Small intestine (tissue), 7 donors: ENCODE measurements around the gene BLVRB. TPM values are rescaled to one million over a fixed set of nuclear protein-coding genes. Genes with fewer than 3 reads are reported as not detected.
"Not testable (repeated sequence)": the region's sequence is repeated elsewhere in the genome, so short reads cannot be mapped to it uniquely, and the experiment has no call there.

Experiments
- DNase-seq, 2 donors: peaks; one replicate each; pipeline versions ENCODE4 v3.0.0 to v3.0.0-alpha.2; 2013
- FAIRE-seq: peaks from 2 replicates; lab custom pipeline; 2012; peaks lifted over from hg19 to GRCh38; lab: Jason Lieb, UNC
- H3K27ac ChIP-seq, 3 donors: one replicate each; pipeline ENCODE4 v1.5.1; 2013; ENCODE audit warnings: low read length in 2 of 3, mild to moderate bottlenecking in 2 of 3, control low read depth in 1 of 3, inconsistent platforms in 1 of 3, low read depth in 1 of 3, moderate library complexity in 1 of 3
- H3K27me3 ChIP-seq, 3 donors: one replicate each; pipeline ENCODE4 v1.6.1; 2013; ENCODE audit warnings: low read length in 3 of 3, inconsistent platforms in 1 of 3; ENCODE audit not compliant: control insufficient read depth in 3 of 3, insufficient read depth in 3 of 3
- H3K36me3 ChIP-seq, 3 donors: one replicate each; pipeline ENCODE4 v1.6.1; 2013; ENCODE audit warnings: low read length in 3 of 3, inconsistent platforms in 1 of 3, low read depth in 1 of 3, mild to moderate bottlenecking in 1 of 3, moderate library complexity in 1 of 3; ENCODE audit not compliant: control insufficient read depth in 3 of 3, insufficient read depth in 2 of 3
- H3K4me1 ChIP-seq, 3 donors: one replicate each; pipeline ENCODE4 v1.6.1; 2013; ENCODE audit warnings: low read length in 2 of 3, inconsistent platforms in 1 of 3, low read depth in 1 of 3, mild to moderate bottlenecking in 1 of 3, moderate library complexity in 1 of 3; ENCODE audit not compliant: control insufficient read depth in 3 of 3, insufficient read depth in 2 of 3
- H3K4me3 ChIP-seq, 3 donors: one replicate each; pipeline ENCODE4 v1.5.1; 2013; ENCODE audit warnings: low read length in 3 of 3, control low read depth in 1 of 3, inconsistent platforms in 1 of 3, low read depth in 1 of 3, mild to moderate bottlenecking in 1 of 3, moderate library complexity in 1 of 3
- H3K9me3 ChIP-seq, 2 donors: one replicate each; pipeline ENCODE4 v1.6.1; 2013; ENCODE audit warnings: low read depth in 1 of 2, low read length in 1 of 2; ENCODE audit not compliant: control insufficient read depth in 2 of 2, insufficient read depth in 1 of 2
- WGBS, 3 donors: extraction: QIAGEN DNeasy Blood & Tissue Kit; methylation state at CpG; one replicate each; pipeline ENCODE4 v1.1.7; 2013; 5-methylcytosine and 5-hydroxymethylcytosine counted together
- polyA plus RNA-seq, 4 donors: library from polyadenylated mRNA; stranded (reverse) in 3 of 4; unstranded in 1 of 4; fragments of 200-250 nt in 3 of 4; fragments of 120-200 nt in 1 of 4; gene quantifications; one replicate each; pipeline versions ENCODE4 v1.2.1 to v1.2.3, GENCODE V29; 2013
- donor health status: healthy with polysubstance abuse.
- donor health status: control.
- donor health status: control.
- donor health status: Bipolar disorder and iron deficiency.
- donor health status: healthy.

The BLVRB gene
- polyA plus RNA-seq, 4 donors: 101 to 206 (median 201) TPM

DNA sequence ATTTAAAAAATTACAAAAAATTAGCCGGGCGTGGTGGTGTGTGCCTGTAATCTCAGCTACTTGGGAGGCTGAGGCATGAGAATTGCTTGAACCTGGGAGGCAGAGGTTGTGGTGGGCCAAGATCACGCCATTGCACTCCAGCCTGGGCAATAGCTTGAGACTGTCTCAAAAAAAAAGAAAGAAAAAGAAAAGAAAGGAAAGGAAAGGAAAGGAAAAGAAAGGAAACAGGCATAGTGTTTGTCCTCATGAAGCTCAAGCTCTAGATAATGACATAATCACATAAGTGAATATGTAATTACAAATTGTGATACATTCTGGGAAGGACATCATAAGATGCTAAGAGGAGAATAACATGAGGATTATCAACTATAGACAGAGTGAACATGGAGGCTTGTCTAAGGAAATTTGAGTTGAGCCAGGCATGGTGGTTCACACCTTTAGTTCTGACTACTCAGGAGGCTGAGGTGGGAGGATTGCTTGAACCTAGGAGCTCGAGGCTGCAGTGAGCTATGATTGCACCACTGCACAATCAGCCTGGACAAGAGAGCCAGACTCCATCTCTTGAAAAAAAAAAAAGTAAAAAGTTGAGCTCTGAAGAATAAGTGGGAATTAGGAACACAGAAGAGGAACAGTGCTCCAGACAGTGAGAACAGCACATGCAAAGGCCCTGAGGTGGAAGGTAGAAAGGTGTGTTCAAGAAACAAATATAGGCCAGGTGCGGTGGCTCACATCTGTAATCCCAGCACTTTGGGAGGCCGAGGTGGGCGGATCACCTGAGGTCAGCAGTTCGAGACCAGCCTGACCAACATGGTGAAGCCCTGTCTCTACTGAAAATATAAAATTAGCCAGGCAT lies 35.4 kb upstream of the BLVRB start:
- WGBS, 3 donors: 79 to 82% (median 80%) methylated on average over 8 of the region's 8 CpGs
- FAIRE-seq: not testable (repeated sequence)

DNA sequence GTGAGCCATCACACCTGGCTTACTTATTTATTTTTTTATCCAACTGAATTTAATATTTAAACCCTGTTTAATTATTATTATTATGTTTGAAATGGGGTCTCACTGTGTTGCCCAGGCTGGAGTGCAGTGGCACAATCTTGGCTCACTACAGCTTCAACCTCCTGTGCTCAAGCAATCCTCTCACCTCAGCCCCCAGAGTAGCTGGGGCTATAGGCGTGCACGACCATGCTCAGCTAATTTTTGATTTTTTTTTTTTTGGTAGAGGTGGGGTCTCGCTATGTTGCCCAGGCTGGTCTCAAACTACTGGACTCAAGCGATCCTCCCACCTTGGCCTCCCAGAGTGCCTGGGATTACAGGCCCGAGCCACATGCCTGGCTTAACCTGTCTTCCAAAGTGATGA lies 33.8 kb upstream of the BLVRB start:
- 88 to 92% (median 90%) methylated on average over 5 of the region's 5 CpGs for WGBS, 3 donors
- Histone ChIP-seq H3K4me3 (no peak overlapping the region), H3K36me3 (no peaks in the 10 kb centered on the region), H3K9me3 (no peaks in the 10 kb centered on the region), H3K27me3 (peaks cover 0 to 3% (median 0%) of the 10 kb centered on the region in 3 donors), H3K4me1 (no peaks in the 10 kb centered on the region), H3K27ac (no peak overlapping the region)
- FAIRE-seq (no peak), DNase-seq (no peak)

More for the DNA sequence above, 35.4 kb upstream of the BLVRB start:
- H3K4me3 ChIP-seq, DNase-seq, H3K27ac ChIP-seq, H3K36me3 ChIP-seq, H3K9me3 ChIP-seq, H3K27me3 ChIP-seq, H3K4me1 ChIP-seq: not testable (repeated sequence)

DNA sequence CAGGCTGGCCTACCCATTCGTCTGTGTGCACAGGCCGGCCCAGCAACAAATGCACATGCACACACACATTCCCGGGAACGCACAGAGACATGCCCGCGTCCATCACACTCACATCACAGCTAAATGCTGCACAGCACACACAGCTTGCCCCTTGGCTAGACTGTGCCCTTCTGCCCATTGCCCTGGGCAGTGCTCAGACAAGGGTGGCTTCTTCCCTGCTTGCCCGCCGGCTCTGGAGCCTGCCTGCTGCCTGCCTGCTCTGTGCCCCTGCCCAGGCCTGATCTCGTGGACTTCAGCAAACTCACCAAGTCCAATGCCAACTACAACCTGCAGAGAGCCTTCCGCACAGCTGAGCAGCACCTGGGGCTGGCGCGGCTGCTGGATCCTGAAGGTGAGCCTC lies 31.7 kb upstream of the BLVRB start:
- DNase-seq: no peak
- H3K27me3 ChIP-seq: peaks cover 0 to 3% (median 3%) of the 10 kb centered on the region in 3 donors
- H3K36me3 ChIP-seq: no peaks in the 10 kb centered on the region
- WGBS, 3 donors: 86 to 90% (median 88%) methylated on average over 12 of the region's 12 CpGs
- H3K9me3 ChIP-seq: peaks cover 0 to 12% of the 10 kb centered on the region in 2 donors
- H3K4me3 ChIP-seq: no peak overlapping the region
- H3K27ac ChIP-seq: no peak overlapping the region
- FAIRE-seq: no peak
- no peaks in the 10 kb centered on the region for H3K4me1 ChIP-seq

GRCh38 chr19:40494191-40494838 lies 28.8 kb upstream of the BLVRB start:
- H3K4me3 ChIP-seq: no peak overlapping the region
- 70 to 79% (median 74%) methylated on average over 1 of the region's 1 CpG for WGBS, 3 donors

GRCh38 chr19:40493778-40494177 lies 28.2 kb upstream of the BLVRB start:
- Histone ChIP-seq H3K27me3 (peaks cover 0 to 11% (median 3%) of the 10 kb centered on the region in 3 donors), H3K36me3 (no peaks in the 10 kb centered on the region), H3K4me3 (no peak overlapping the region), H3K27ac (no peak overlapping the region), H3K9me3 (peaks cover 0 to 20% of the 10 kb centered on the region in 2 donors), H3K4me1 (no peaks in the 10 kb centered on the region)
- no peak for FAIRE-seq
- WGBS, 3 donors: 6 to 43% (median 23%) methylated on average over 4 of the region's 4 CpGs
- no peak for DNase-seq

More at GRCh38 chr19:40494191-40494838, 28.8 kb upstream of the BLVRB start:
- DNase-seq: no peak
- H3K27me3 ChIP-seq: peaks cover 0 to 6% (median 3%) of the 10 kb centered on the region in 3 donors
- no peaks in the 10 kb centered on the region for H3K36me3 ChIP-seq
- no peaks in the 10 kb centered on the region for H3K4me1 ChIP-seq
- H3K27ac ChIP-seq: no peak overlapping the region
- FAIRE-seq: no peak
- peaks cover 0 to 17% of the 10 kb centered on the region in 2 donors for H3K9me3 ChIP-seq

DNA sequence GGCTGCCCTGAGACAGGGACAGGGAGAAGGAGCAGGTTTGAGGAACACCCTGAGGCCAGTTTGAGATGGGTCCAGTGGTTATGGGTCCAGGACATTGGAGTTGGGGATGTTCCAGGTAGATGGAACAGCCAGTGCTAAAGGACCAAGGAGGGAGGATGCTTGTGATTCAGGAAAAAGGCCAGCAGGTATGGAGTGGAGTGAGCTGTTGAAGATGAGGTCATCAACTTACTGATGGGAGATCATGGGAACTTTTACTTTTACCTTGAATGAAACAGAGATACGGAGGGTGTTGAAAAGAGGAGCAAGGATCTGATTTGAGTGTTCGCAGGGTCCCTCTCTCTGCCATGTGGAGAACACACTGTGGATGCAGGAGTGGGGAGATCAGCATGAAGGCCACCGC lies 26.7 kb upstream of the BLVRB start:
- no peak for DNase-seq
- H3K27ac ChIP-seq: no peak overlapping the region
- peaks cover 0 to 20% of the 10 kb centered on the region in 2 donors for H3K9me3 ChIP-seq
- 84 to 94% (median 91%) methylated on average over 2 to 3 of the region's 3 CpGs for WGBS, 3 donors
- H3K36me3 ChIP-seq: no peaks in the 10 kb centered on the region
- no peaks in the 10 kb centered on the region for H3K4me1 ChIP-seq
- FAIRE-seq: no peak
- H3K4me3 ChIP-seq: no peak overlapping the region
- H3K27me3 ChIP-seq: peaks cover 0 to 22% (median 3%) of the 10 kb centered on the region in 3 donors

DNA sequence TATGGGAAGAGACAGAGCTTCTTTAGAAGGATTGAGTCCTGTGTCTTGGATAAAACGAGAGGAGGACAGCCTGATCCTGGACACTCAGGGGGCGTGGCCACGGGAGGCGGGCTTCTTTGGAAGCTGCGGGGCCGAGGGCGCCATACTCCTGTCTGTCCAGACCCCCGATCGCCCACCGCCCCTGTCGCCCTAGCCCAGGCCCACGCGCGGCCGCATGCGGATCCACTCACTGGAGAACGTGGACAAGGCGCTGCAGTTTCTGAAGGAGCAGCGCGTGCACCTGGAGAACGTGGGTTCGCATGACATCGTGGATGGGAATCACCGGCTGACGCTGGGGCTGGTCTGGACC lies 24.3 kb upstream of the BLVRB start:
- no peak for FAIRE-seq
- H3K27me3 ChIP-seq: peaks cover 0 to 22% (median 2%) of the 10 kb centered on the region in 3 donors
- WGBS, 3 donors: 58 to 77% (median 60%) methylated on average over 24 to 25 of the region's 25 CpGs
- no peak overlapping the region for H3K4me3 ChIP-seq
- H3K27ac ChIP-seq: no peak overlapping the region
- peaks cover 0 to 20% of the 10 kb centered on the region in 2 donors for H3K9me3 ChIP-seq
- no peaks in the 10 kb centered on the region for H3K36me3 ChIP-seq
- no peaks in the 10 kb centered on the region for H3K4me1 ChIP-seq
- no peak for DNase-seq

DNA sequence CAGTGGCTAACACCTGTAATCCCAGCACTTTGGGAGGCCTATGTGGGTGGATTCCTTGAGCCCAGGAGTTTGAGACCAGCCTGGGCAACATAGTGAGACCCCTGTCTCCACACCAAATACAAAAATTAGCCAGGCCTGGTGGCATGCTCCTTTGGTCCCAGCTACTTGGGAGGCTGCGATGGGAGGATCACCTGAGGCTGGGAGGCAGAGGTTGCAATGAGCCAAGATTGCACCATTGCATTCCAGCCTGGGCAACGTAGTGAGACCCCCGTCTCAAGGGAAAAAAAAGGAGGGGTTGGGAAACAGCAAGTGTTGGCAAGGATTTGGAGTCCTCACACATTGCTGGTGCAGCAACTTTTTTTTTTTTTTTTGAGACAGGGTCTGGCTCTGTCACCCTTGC lies 20.5 kb upstream of the BLVRB start:
- Histone ChIP-seq H3K36me3 (no peaks in the 10 kb centered on the region), H3K9me3 (peaks cover 0 to 2% of the 10 kb centered on the region in 2 donors), H3K4me3 (no peak overlapping the region), H3K4me1 (no peaks in the 10 kb centered on the region), H3K27ac (no peak overlapping the region), H3K27me3 (peaks cover 0 to 20% (median 0%) of the 10 kb centered on the region in 3 donors)
- 85 to 92% (median 87%) methylated on average over 3 of the region's 3 CpGs for WGBS, 3 donors
- DNase-seq: no peak
- no peak for FAIRE-seq
